Measurements from ENCODE around the gene FNBP1.

The FNBP1 gene

GRCh38 chr9:130078547-130078946 is 35.6 kb upstream of the FNBP1 start:
- CTCF ChIA-PET = interaction anchor here (0.6 to 0.8 kb wide), 3 partner anchors 12 to 315 kb away, joined by 3 read pairs; no protein-coding TSS in a partner anchor
- Histone ChIP-seq H3K36me3 (ENCODE audit: control insufficient read depth in 2 of 2, insufficient read depth in 1 of 2, low read length in 2 of 2) (peaks cover 16 to 65% of the 10 kb centered on the region in 2 experiments; a peak in 2 of 3 replicates), H3K9me3 (ENCODE audit: control insufficient read depth, insufficient read depth, low read depth, low read length) (no peaks in the 10 kb centered on the region), H3K4me3 (ENCODE audit: low read depth, low read length) (no peak overlapping the region), H3K27ac (ENCODE audit: extremely low read depth, low read depth, low read length) (no peak overlapping the region), H3K4me1 (ENCODE audit: control insufficient read depth, insufficient read depth, low read length) (no peaks in the 10 kb centered on the region)
- TF ChIP-seq ZNF791 (tag by site-specific recombination; IDR thresholded peaks at IDR 0.05) = no peak
- TF ChIP-seq ZBTB48 (tag by site-specific recombination; IDR thresholded peaks at IDR 0.05) = peak; percentile 41; the same call in 1 of the 2 replicates
- 0 out of 2 replicates have a peak, but pooled peaks have one; percentile 46 for TF ChIP-seq ZBTB17 (tag by site-specific recombination; IDR thresholded peaks at IDR 0.05)
- TF ChIP-seq AEBP2 (tag by site-specific recombination; IDR thresholded peaks at IDR 0.05; ENCODE audit: borderline replicate concordance) = no peak
- POLR2A ChIA-PET = no interaction called here

- TF ChIP-seq PRDM2 (tag by site-specific recombination; IDR thresholded peaks at IDR 0.05; ENCODE audit: borderline replicate concordance) = no peak
- no peak for TF ChIP-seq ZFP37 (tag by site-specific recombination; IDR thresholded peaks at IDR 0.05)
- no peak for TF ChIP-seq ZNF792 (tag by site-specific recombination; IDR thresholded peaks at IDR 0.05)
- TF ChIP-seq ZNF112 (tag by site-specific recombination; IDR thresholded peaks at IDR 0.05) = no peak
- TF ChIP-seq ZNF791 (tag by site-specific recombination; IDR thresholded peaks at IDR 0.05) = no peak
- TF ChIP-seq BCL6B (tag by site-specific recombination; IDR thresholded peaks at IDR 0.05) = no peak
- ChIA-PET CTCF (no interaction called here), POLR2A (no interaction called here)
- Histone ChIP-seq H3K4me1 (ENCODE audit: control insufficient read depth, insufficient read depth, low read length) (peaks cover 5% of the 10 kb centered on the region; the same call in 1 of the 2 replicates), H3K27ac (ENCODE audit: extremely low read depth, low read depth, low read length) (no peak overlapping the region), H3K9me3 (ENCODE audit: control insufficient read depth, insufficient read depth, low read depth, low read length) (no peaks in the 10 kb centered on the region), H3K4me3 (ENCODE audit: low read depth, low read length) (no peak overlapping the region), H3K36me3 (ENCODE audit: control insufficient read depth in 2 of 2, insufficient read depth in 1 of 2, low read length in 2 of 2) (peaks cover 6 to 25% of the 10 kb centered on the region in 2 experiments; a peak in 2 of 3 replicates)
Observed at GRCh38 chr9:130073373-130073772, 30.4 kb upstream of the FNBP1 start.

- Histone ChIP-seq H3K36me3 (ENCODE audit: control insufficient read depth in 2 of 2, insufficient read depth in 1 of 2, low read length in 2 of 2) (peaks cover 6 to 20% of the 10 kb centered on the region in 2 experiments; a peak in 2 of 3 replicates), H3K27ac (ENCODE audit: extremely low read depth, low read depth, low read length) (no peak overlapping the region), H3K4me1 (ENCODE audit: control insufficient read depth, insufficient read depth, low read length) (peaks cover 5% of the 10 kb centered on the region; the same call in 1 of the 2 replicates), H3K4me3 (ENCODE audit: low read depth, low read length) (no peak overlapping the region), H3K9me3 (ENCODE audit: control insufficient read depth, insufficient read depth, low read depth, low read length) (no peaks in the 10 kb centered on the region)
- POLR2A ChIA-PET = no interaction called here
- CTCF ChIA-PET = interaction anchor here (1.1 kb wide), 1 partner anchor 23 kb away, joined by 3 read pairs; no protein-coding TSS in a partner anchor
- TF ChIP-seq ZNF629 (tag by site-specific recombination; IDR thresholded peaks at IDR 0.05) (peak; percentile 59), ZFP3 (tag by site-specific recombination; IDR thresholded peaks at IDR 0.05; ENCODE audit: low read depth) (no peak), ZNF223 (tag by site-specific recombination; IDR thresholded peaks at IDR 0.05) (no peak), ZNF350 (tag by site-specific recombination; IDR thresholded peaks at IDR 0.05) (no peak), ZSCAN4 (tag by site-specific recombination; IDR thresholded peaks at IDR 0.05) (no peak), PRDM6 (tag by site-specific recombination; IDR thresholded peaks at IDR 0.05) (peak; percentile 54)
Observed at GRCh38 chr9:130072515-130073235, 29.7 kb upstream of the FNBP1 start.
